Lower leg skin (tissue), 4 donors: Measurements from ENCODE around the gene IL18BP. TPM values are rescaled to one million over a fixed set of nuclear protein-coding genes. Genes with fewer than 3 reads are reported as not detected.
A peak's percentile ranks its signal among the peaks of the same experiment; 100 is the strongest.

Experiments
- DNase-seq, 2 donors: peaks; one replicate each; pipeline ENCODE4 v3.0.0-alpha.2; 2019; ENCODE audit warnings: low spot score in 2 of 2
- H3K4me3 ChIP-seq: fragments of 200-600 bp; sonication (generic); 2 replicates; pipeline ENCODE4 v1.5.1; 2017; ENCODE audit warnings: mild to moderate bottlenecking, low read depth; ENCODE audit not compliant: poor library complexity, severe bottlenecking
- POLR2A ChIP-seq, 2 donors: fragments of 450-650 bp; IDR thresholded peaks; one replicate each; pipeline ENCODE4 v1.6.1; 2016 to 2017; ENCODE audit warnings: antibody characterized with exemption in 2 of 2, mild to moderate bottlenecking in 1 of 2, moderate library complexity in 1 of 2
- WGBS, 2 donors: methylation state at CpG; one replicate each; pipeline ENCODE4 v1.1.5; 2018; 5-methylcytosine and 5-hydroxymethylcytosine counted together
- intact Hi-C: fragments of 100-400 bp; cut with DNase I; formaldehyde crosslinking; loops from one replicate; pipeline ENCODE4 v1.15.0; 2023; ENCODE audit warnings: low total_unique reads
- total RNA-seq, 4 donors: library from RNA; depleted of rRNA; stranded (reverse); fragments of >200 nt; gene quantifications; one replicate each; pipeline ENCODE4 v1.1.0, GENCODE V29; 2016
- TF ChIP-seq, protein P1 (sequence below), 3 donors: fragments of 450-650 bp; IDR thresholded peaks; one replicate each; pipeline ENCODE4 v1.5.1; 2016; ENCODE audit warnings: antibody characterized with exemption in 3 of 3, mild to moderate bottlenecking in 3 of 3, moderate library complexity in 2 of 3

IL18BP gene
- total RNA-seq, 4 donors from 2014 or later, result 3.0 to 9.1 (median 5.6) TPM

DNA sequence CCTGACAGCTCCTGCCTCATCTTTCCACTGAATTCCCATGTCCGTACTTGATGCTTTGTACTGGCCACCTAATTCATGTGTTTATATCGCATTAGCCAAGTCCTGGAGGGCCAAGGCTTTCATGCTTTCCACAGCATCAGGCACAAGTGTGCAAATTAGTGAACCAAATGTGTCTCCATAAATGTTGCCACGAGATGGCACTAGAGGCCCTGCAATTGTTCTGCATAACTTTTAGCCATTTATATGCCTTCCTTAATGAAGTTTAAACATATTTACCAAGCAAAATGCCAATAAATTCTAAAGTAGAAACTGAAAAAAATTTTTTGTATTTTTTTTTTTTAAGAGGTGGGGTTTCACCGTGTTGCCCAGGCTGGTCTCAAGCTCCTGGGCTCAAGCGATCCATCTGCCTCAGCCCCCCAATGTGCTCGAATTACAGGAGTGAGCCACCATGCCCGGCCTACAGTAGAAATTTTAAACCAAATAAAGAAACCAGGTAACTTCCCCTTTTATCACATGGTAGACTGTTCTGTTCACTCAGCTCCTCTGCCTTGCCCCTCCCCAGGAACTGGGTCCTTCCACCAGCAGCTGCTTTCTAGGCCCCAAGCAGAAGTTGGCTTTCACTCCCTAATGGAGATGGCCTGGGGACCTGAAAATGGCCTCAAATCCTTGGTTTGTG is 20.8 kb upstream of the IL18BP start:
- 50 to 53% methylated on average over 7 of the region's 7 CpGs for WGBS, 2 donors
- peak in 1 of 2 donors; percentile 52 for DNase-seq
- no peak overlapping the region for H3K4me3 ChIP-seq
- intact Hi-C loops, result loop anchor here (5.0 kb wide), 1 partner anchor 449 kb away; no protein-coding TSS in a partner anchor
- TF ChIP-seq, protein P1, sequence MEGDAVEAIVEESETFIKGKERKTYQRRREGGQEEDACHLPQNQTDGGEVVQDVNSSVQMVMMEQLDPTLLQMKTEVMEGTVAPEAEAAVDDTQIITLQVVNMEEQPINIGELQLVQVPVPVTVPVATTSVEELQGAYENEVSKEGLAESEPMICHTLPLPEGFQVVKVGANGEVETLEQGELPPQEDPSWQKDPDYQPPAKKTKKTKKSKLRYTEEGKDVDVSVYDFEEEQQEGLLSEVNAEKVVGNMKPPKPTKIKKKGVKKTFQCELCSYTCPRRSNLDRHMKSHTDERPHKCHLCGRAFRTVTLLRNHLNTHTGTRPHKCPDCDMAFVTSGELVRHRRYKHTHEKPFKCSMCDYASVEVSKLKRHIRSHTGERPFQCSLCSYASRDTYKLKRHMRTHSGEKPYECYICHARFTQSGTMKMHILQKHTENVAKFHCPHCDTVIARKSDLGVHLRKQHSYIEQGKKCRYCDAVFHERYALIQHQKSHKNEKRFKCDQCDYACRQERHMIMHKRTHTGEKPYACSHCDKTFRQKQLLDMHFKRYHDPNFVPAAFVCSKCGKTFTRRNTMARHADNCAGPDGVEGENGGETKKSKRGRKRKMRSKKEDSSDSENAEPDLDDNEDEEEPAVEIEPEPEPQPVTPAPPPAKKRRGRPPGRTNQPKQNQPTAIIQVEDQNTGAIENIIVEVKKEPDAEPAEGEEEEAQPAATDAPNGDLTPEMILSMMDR (IDR thresholded peaks at IDR 0.05), result no peak
- TF ChIP-seq POLR2A (IDR thresholded peaks at IDR 0.05), result no peak

- intact Hi-C loops, result loop anchor here (5.0 kb wide), 1 partner anchor 448 kb away; no protein-coding TSS in a partner anchor
- TF ChIP-seq, protein P1 (IDR thresholded peaks at IDR 0.05), result no peak
- no peak for TF ChIP-seq POLR2A (IDR thresholded peaks at IDR 0.05)
- WGBS, 2 donors, result 92 to 93% methylated on average over 4 of the region's 4 CpGs
- no peak for DNase-seq
- no peak overlapping the region for H3K4me3 ChIP-seq
These were observed 19.6 kb upstream of the IL18BP start for GRCh38 chr11:71979094-71979493.

DNA sequence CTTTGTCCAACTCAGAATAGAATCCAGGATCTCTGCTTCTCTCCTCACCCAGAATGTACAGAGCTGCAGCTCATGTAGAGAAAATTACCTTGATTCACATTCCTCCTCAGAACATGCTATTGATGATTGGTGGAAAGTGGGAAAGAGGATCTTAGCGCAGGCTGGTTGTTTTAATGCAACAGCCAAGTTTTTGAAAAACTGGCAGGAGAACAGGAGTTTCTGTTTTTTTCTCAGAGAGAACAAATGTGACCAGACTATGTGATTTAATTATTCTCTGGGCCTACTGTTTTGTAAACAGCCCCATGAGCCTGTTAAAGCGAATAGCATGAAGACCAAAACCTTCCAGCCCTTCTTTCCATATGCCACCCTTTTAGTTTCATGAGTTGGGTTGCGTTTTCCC is 19.1 kb upstream of the IL18BP start:
- WGBS, 2 donors, result 77 to 88% methylated on average over 3 of the region's 3 CpGs
- no peak for DNase-seq
- TF ChIP-seq, protein P1 (IDR thresholded peaks at IDR 0.05), result no peak
- no peak for TF ChIP-seq POLR2A (IDR thresholded peaks at IDR 0.05)
- intact Hi-C loops, result loop anchor here (5.0 kb wide), 1 partner anchor 448 kb away; no protein-coding TSS in a partner anchor
- no peak overlapping the region for H3K4me3 ChIP-seq

DNA sequence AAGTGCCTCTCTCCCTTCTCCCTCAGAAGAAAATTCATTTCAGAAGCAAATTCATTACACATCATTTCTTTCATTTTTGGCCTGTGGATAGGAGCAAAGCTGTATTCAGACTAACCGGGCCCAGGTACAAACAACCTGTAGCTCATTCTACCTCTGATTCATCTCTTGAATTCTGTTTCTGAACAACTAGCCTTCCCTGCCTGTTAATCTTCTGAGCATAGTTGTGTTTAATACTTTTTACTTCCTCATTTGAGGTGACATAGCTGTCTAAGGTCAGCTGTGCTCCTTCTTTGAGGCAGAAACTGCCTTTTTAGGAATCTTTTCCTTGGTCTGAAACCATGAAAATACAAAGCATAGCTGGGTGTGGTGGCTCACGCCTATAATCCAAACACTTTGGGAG is 12.6 kb upstream of the IL18BP start:
- DNase-seq, result no peak
- no peak overlapping the region for H3K4me3 ChIP-seq
- no peak for TF ChIP-seq POLR2A (IDR thresholded peaks at IDR 0.05)
- TF ChIP-seq, protein P1 (IDR thresholded peaks at IDR 0.05), result no peak
- intact Hi-C loops, result no loop called here
- 87 to 94% methylated on average over 2 of the region's 2 CpGs for WGBS, 2 donors

- DNase-seq, result no peak
- intact Hi-C loops, result no loop called here
- H3K4me3 ChIP-seq, result no peak overlapping the region
- no peak for TF ChIP-seq POLR2A (IDR thresholded peaks at IDR 0.05)
- TF ChIP-seq, protein P1 (IDR thresholded peaks at IDR 0.05), result no peak
- WGBS, 2 donors, result 22% methylated on average over 2 of the region's 2 CpGs
These were observed 11.2 kb upstream of the IL18BP start for GRCh38 chr11:71987521-71987920.

GRCh38 chr11:71988050-71988449 is 10.7 kb upstream of the IL18BP start:
- intact Hi-C loops, result no loop called here
- no peak overlapping the region for H3K4me3 ChIP-seq
- 42 to 48% methylated on average over 3 of the region's 3 CpGs for WGBS, 2 donors
- DNase-seq, result no peak
- TF ChIP-seq POLR2A (IDR thresholded peaks at IDR 0.05), result no peak
- TF ChIP-seq, protein P1 (IDR thresholded peaks at IDR 0.05), result no peak
